Astrocyte of the spinal cord (primary cell): ENCODE measurements around the gene SNRPF.

Experiments
- DNase-seq: peaks from one replicate; pipeline ENCODE4 v3.0.0; 2011; ENCODE audit warnings: low read depth, low spot score
- H3K4me3 ChIP-seq: 2 replicates; pipeline ENCODE4 v1.5.1; 2011; ENCODE audit warnings: low read depth, mild to moderate bottlenecking, low read length, moderate library complexity
- CTCF ChIP-seq: IDR thresholded peaks from 2 replicates; pipeline ENCODE4 v1.5.1; 2012; ENCODE audit warnings: low read depth, mild to moderate bottlenecking, low read length, inconsistent platforms
- in situ Hi-C: cut with HindIII; loops from 2 replicates; pipeline ENCODE4 v1.10.0; 2017; ENCODE audit warnings: low sequenced_read_pairs

The SNRPF gene

GRCh38 chr12:95829395-95829794, 29.4 kb upstream of the SNRPF start:
- DNase-seq = no peak
- TF ChIP-seq CTCF = no peak
- in situ Hi-C loops = no loop called here
- no peak overlapping the region for H3K4me3 ChIP-seq

- in situ Hi-C loops = no loop called here
- TF ChIP-seq CTCF = no peak
Measured at GRCh38 chr12:95830335-95831089, 28.2 kb upstream of the SNRPF start.

GRCh38 chr12:95834572-95834971, 24.2 kb upstream of the SNRPF start:
- no peak overlapping the region for H3K4me3 ChIP-seq
- in situ Hi-C loops = no loop called here
- no peak for TF ChIP-seq CTCF
- DNase-seq = no peak

More at GRCh38 chr12:95830335-95831089, 28.2 kb upstream of the SNRPF start:
- H3K4me3 ChIP-seq = no peak overlapping the region
- no peak for DNase-seq

- H3K4me3 ChIP-seq = no peak overlapping the region
- in situ Hi-C loops = no loop called here
- peak; percentile 72 for DNase-seq
- no peak for TF ChIP-seq CTCF
Measured at GRCh38 chr12:95836185-95836609, 22.6 kb upstream of the SNRPF start.

DNA sequence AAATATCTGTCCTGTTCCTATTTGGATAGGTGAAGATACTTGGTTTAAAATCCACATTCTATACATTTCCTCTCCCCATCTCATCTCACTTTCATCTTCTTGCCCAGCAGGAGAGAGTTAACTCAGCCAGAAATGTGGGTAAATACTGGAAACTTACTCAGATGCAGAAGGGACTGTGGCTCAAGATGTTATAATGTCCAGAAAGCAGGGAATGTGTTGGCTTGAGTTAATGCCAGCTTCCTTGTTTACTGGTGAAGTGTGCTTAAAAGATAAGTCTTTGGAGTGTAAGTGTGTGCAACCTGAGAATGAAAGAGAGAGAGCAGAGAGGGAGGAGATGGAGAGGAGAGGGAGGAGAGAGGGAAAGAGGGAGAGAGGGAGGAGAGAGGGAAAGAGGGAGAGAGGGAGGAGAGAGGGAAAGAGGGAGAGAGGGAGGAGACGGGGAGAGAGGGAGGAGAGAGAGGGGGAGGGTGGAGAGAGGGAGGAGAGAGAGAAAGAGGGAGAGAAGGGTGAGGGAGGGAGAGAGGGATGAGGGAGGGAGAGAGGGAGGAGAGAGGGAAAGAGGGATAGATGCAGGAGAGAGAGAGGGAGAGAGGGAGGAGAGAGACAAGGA, 22.0 kb upstream of the SNRPF start:
- TF ChIP-seq CTCF = no peak
- in situ Hi-C loops = no loop called here
- H3K4me3 ChIP-seq = no peak overlapping the region
- DNase-seq = peak; percentile 69

DNA sequence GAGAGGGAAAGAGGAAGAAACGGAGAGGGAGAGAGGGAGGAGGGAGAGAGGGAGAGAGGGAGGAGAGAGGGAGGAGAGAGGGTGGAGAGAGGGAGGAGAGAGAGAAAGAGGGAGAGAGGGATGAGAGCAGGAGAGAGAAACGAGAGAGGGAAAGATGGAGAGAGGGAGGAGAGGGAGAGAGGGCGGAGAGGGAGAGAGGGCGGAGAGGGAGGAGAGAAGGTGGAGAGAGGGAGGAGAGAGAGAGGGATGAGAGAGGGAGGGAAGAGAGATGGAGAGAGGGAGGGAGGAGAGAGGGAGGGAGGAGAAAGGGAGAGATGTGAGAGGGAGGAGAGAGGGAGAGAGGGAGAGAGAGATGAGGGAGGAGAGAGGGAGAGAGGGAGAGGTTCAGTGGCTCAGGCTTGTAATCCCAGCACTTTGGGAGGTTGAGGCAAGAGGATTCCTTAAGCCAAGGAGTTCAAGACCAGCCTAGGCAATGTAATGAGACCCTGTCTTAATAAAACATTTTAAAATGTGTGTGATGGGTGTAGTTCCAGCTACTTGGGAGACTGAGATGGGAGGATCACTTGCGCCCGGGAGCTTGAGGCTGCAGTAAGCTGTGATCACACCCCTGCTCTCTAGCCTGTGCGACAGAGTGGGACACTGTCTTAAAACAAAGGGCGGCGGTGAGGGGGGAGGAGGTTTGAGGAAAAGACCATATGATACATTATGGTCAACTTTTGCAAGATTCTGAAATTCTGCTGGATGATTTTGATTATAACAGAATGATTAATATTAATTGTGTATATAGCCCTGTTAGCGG, 21.3 kb upstream of the SNRPF start:
- H3K4me3 ChIP-seq = no peak overlapping the region
- in situ Hi-C loops = no loop called here
- no peak for TF ChIP-seq CTCF
- DNase-seq = no peak
